Suprapubic skin (tissue), 4 donors: ENCODE measurements around the gene DSCAML1.

Experiments
- EP300 ChIP-seq: sonication (generic); formaldehyde crosslinking; IDR thresholded peaks from one replicate; pipeline ENCODE4 v1.6.1; 2017; ENCODE audit warnings: antibody characterized with exemption
- POLR2A ChIP-seq, 2 donors: fragments of 450-650 bp; IDR thresholded peaks; one replicate each; pipeline ENCODE4 v1.6.1; 2017; ENCODE audit warnings: antibody characterized with exemption in 2 of 2, mild to moderate bottlenecking in 2 of 2, moderate library complexity in 2 of 2
- POLR2AphosphoS5 ChIP-seq, 3 donors: sonication (generic); formaldehyde crosslinking; IDR thresholded peaks; one replicate each; pipeline ENCODE4 v1.6.1; 2017; ENCODE audit warnings: antibody characterized with exemption in 3 of 3
- TF ChIP-seq, protein P1 (sequence below), 2 donors: fragments of 200-600 bp in 1 of 2; fragments of 450-650 bp in 1 of 2; sonication (generic) in 1 of 2; IDR thresholded peaks; one replicate each; pipeline ENCODE4 v1.5.1; 2016 to 2019; ENCODE audit warnings: antibody characterized with exemption in 2 of 2, mild to moderate bottlenecking in 1 of 2, moderate library complexity in 1 of 2

DNA sequence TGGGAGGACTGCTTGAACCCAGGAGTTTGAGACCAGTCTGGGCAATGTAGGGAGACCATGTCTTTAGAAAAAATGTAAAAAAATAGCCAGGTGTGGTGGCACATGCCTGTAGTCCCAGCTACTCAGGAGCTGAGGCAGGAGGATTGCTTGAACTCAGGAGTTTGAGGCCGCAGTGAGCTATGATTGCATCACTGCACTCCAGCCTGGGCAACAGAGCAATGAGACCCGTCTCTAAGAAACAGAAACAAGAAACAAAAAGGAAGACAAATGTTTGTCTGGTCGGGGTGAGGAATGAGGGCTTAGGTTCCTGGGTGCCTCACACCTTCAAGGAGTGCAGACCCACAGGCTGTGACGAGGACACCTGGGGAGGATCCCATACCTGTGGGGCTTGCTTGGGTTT is 277.4 kb downstream of the DSCAML1 start:
- TF ChIP-seq POLR2A (IDR thresholded peaks at IDR 0.05) = no peak
- no peak for TF ChIP-seq POLR2AphosphoS5 (IDR thresholded peaks at IDR 0.05)
- TF ChIP-seq EP300 = no peak
- TF ChIP-seq, protein P1, sequence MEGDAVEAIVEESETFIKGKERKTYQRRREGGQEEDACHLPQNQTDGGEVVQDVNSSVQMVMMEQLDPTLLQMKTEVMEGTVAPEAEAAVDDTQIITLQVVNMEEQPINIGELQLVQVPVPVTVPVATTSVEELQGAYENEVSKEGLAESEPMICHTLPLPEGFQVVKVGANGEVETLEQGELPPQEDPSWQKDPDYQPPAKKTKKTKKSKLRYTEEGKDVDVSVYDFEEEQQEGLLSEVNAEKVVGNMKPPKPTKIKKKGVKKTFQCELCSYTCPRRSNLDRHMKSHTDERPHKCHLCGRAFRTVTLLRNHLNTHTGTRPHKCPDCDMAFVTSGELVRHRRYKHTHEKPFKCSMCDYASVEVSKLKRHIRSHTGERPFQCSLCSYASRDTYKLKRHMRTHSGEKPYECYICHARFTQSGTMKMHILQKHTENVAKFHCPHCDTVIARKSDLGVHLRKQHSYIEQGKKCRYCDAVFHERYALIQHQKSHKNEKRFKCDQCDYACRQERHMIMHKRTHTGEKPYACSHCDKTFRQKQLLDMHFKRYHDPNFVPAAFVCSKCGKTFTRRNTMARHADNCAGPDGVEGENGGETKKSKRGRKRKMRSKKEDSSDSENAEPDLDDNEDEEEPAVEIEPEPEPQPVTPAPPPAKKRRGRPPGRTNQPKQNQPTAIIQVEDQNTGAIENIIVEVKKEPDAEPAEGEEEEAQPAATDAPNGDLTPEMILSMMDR (IDR thresholded peaks at IDR 0.05) = no peak
